Embryonic facial prominence (tissue), 1 donor: ENCODE data around the gene HLCS.
"Not testable (repeated sequence)": the region's sequence is repeated elsewhere in the genome, so short reads cannot be mapped to it uniquely, and the experiment has no call there.

Experiments
- DNase-seq: peaks from one replicate; pipeline ENCODE4 v3.0.0-alpha.2; 2016; ENCODE audit errors: extremely low spot score

Gene HLCS

DNA sequence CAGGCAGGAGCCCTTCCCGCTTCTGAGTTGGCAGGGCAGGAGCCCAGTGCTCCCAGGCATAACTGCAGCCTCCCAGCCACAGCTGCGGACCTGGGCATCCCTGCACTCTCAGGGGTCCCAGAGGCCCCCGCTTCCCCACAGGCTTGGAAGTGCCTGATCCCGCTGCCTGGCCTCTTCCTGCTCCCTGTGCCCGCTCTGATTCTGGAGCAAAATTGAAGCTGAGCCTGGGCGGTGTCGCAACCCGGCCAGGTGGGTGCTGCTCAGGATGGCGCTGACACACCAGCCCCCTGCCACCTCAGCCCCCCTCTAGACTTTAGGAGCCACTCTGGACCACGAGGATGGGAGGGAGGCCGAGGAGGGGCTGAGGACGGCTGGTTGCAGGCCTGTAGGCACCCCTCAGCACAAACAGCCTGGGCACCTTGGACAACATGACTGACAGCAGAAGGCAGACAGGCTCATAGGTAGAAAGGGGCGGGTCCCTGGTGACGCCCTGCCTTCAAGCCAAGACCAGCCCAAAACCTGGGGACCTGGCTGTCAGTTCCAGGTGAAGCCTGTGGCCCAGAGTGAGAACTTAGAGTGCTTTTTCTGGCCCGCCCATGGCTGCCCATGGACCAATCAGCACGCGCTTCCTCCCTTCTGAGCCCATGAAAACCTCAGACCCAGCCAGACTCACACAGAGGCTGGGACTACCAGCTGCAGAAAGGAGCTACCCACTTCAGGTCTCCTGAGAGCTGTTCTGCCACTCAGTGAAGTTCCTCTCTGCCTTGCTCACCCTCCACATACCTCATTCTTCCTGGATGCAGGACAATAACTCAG, 7.2 kb downstream of the HLCS start:
- DNase-seq, result no peak

GRCh38 chr21:36955783-36956182, 10.7 kb downstream of the HLCS start:
- DNase-seq, result no peak

DNA sequence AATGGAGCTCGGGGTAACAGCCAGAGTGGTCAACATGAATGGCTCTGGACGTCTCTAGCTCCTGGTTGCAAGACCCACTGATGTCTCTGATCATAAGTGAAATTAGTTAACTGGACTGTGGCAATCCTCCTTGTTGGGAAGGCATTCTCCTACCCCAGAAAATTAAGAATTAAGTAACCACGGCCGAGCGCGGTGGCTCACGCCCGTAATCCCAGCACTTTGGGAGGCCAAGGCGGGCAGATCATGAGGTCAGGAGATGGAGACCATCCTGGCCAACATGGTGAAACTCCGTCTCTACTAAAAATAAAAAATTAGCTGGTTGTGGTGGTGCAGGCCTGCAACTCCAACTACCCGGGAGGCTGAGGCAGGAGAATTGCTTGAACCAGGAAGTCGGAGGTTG, 14.1 kb downstream of the HLCS start:
- not testable (repeated sequence) for DNase-seq

DNA sequence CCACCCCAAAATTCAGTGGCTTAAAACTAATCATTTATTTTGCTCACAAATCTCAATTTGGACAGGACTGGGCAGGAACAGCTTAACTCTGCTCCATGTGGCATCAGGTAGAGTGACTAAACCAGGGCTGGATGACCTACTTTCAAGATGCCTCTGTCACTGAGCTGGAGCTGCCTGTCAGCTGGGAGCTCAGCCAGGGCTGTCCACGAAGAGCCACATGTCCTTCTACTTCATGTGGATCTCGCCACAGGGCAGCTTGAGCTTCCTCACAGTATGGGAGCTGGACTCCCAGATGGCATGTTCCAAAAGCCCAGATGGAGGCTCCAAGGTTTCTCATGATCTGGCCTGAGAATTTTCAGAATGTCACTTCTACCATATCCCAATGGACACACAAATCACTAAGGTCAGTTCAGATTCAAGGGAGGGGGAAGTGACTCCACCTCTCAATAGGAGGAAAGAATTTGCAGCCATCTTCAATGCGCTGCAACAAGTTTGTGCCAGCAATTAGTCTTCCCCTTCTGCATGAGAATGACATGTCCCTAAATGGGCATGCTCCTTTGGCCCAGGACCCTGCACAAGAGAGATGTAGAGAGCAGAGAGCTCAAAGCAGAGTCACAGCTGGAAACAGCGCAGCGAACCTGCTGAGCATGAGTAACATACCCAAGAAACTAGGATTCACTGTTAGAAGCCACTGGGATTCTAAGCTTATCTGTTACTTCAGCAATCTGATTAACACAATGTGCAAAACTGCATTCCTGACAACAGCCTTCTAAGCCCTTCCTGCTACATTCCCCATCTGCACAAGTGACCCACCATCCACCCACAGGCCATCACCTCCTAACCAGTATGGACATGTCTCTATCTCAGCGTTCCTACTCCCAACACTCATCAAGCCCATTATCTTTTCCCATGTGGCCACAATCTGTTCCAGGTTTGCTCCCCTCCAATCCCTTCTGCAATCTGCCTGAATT, 17.0 kb downstream of the HLCS start:
- no peak for DNase-seq

GRCh38 chr21:36948686-36949085, 17.8 kb downstream of the HLCS start:
- no peak for DNase-seq

- no peak for DNase-seq
Measured at GRCh38 chr21:36946949-36947356, 19.5 kb downstream of the HLCS start.

GRCh38 chr21:36945496-36946138, 20.9 kb downstream of the HLCS start:
- DNase-seq, result no peak

GRCh38 chr21:36936361-36937135, 29.9 kb downstream of the HLCS start:
- no peak for DNase-seq

DNA sequence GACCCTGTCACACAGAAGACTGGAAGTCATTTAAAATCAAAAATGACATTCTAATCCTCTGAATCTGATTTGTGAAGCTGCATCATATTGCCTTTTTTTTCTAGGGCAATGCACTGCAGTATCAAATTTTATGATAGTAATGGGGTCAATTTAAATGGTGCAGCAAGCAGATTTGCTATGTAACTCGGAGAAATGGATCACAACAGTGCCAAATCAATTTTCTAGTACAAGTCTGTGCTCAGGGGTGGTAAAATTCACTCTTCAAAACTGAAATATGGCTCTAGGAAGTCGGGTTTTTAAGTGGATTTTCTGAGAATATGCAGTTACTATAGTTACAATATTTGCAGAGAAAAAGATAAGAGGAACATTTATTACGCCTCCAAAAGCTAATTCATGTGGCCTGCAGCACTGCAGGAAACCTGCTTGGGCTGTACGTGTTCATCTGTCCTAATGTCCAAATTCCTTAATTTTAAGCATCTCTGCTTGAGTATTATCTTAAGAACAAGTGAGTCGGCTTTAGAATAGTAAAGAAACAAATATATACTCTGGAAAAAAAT, 31.5 kb downstream of the HLCS start:
- DNase-seq, result no peak

DNA sequence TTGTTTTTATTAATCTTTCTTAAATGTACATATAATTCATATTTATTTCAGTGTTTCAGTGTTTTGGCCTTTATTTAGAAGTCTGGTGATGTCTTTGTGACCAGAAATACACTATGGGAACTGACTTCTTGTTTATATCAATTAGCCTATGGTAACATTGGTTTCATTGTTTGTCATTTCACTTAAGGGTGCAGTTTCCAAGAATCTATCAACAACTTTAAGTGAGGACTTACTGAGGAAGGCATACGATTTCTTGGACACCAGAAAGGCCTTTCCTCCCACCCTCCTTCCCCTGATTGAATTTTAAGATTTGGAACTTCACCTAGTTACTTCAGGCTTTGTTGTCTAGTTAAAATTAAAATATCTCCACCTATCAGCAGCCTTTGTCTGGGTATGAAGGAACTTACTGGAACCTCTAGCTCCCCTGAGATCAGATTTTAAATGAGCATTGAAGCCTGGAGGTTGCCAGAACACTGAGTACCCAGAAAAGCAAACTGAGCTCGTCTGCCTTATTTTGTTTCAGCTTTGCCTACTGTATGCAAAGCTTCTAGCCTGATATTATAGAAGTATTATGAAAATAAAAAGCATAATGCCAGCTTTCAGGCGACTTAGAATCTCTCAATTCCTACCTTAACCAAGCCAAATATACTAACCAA, 34.2 kb downstream of the HLCS start:
- no peak for DNase-seq

DNA sequence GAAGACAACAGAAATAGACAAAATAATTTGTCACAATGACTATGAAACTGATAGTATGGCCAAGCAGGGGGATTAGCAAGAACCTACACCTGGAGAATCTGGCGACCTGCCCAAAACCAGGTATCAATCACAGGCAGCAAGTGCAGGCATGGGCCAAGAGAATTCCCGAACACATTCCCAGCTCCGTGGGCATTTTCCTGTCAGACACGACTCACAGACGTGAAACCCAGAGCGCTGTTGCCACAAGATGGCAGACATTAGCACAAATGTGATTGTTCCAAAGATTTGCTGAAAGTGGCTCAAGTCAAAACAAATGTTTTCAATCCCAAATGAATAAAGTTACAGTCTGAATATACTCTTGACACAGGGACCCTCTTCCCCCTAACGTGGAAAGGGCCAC, 36.8 kb downstream of the HLCS start:
- DNase-seq, result peak; percentile 28

GRCh38 chr21:36928960-36929359, 37.5 kb downstream of the HLCS start:
- no peak for DNase-seq

DNA sequence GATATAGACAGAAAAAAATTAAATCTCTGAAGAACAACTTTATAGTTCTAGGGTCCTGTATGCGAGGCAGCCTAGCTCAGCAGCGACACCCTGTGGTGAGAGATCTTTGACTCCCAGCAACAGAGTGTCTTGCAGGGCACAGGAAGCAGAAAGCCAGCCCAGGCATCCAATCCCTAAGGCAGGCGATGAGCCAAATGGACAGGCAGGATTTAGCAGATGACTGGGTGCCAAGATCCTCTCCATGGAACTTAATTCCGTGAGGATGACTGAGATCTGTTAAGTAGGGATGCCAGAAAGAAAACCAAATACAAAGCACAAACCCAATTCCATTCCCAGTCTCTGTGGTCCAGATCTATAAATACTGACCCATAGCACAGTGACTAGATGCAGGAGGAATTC, 38.8 kb downstream of the HLCS start:
- DNase-seq, result peak; percentile 32

- no peak for DNase-seq
Measured at GRCh38 chr21:36926989-36927718, 39.3 kb downstream of the HLCS start.

DNA sequence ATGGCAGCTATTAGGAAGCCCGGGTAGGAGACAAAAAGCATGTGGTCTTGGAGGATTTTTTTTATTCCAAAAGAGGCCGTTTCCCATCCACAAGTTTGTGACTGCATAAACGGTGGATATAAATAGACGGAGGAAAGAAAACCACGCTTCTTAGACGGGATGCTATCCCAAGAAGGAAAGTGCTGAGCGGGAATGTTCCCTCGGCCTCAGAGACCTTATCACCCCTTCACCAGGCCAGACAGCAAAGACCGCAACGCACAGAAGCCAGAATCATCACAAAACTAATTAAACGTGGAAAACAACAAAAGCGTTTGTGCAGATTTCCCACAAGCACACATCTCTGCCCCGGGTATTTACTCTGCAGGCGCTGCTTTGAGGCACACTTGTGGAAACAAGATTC, 43.2 kb downstream of the HLCS start:
- peak; percentile 41 for DNase-seq

DNA sequence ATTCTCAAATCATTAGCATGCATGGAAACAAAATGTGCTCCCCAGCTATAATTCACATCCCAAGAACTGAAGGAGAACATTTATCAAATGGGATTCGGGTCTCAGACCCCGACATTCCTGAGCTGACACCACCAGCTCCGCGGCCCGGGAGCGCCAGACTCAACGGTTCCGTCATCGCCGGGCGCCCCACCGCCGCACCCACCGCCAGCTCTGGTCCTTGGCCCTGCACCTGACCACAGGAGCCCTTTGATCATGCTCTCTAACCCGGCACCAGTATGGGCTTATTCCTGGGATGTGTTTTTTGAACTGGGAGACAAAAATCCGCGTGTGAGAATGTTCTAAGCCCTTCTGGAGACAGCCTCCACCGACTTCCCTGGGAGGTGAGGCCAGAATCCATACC, 43.6 kb downstream of the HLCS start:
- no peak for DNase-seq

DNA sequence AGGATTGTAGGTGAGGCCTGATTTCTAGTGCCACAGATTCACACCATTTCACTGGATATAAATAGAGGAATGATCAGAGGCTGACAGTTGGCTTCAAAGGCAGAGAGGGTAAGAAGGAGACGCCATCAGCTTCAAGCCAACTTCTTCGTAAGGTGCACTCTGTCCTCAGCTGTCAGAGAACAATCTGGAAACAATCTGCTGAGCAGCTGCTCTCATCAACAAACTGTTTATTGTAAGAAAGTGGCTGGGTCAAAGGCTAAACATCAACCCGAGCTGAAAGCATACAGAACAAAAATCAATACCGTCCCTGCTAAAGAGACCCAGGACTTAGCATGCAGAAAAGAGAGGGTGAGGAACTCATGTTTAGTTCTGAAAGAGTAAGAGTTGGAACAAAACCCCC, 48.2 kb downstream of the HLCS start:
- DNase-seq, result no peak

DNA sequence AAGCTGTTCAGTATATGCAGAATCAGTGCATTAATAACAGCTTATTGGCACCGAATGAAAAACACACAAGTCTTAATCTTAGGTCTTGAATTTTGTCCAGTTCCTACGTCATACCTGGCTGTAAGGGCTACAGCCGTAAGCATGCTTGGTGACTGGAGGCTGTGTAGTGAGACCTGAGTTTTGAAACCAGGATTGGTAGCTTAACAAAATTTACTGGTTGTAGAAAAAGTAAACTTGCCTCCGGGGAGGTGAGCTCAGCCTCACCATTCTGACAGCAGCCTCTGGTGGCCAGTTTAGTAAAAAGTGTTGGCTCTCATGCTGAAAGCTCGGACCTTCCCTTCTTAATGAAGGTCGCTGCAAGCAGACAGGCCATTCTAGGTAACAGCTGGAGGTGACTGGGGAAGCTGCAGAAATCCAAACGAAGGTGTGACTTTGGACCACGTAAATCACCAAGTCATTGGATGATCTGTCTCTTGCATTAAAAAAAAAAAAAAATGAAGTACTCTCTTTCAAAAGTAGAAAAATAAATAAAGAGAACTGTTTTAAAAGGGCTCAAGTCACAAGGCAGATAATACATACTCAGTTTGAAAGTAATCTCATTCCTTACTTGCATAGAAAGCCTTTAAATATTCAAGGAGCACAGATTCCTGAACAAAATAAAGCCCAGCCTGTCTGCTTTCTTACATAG, 48.9 kb downstream of the HLCS start:
- DNase-seq, result no peak

- DNase-seq, result no peak
Measured at GRCh38 chr21:36916718-36917117, 49.8 kb downstream of the HLCS start.
